SK-MEL-5 (cell line): ENCODE results near the gene CACNB4. TPM values are rescaled to one million over a fixed set of nuclear protein-coding genes. Genes with fewer than 3 reads are reported as not detected.

ENCODE experiments used
- DNase-seq: peaks from one replicate; pipeline ENCODE4 v3.0.0-alpha.2; 2016; ENCODE audit warnings: low read depth, low spot score
- in situ Hi-C: cut with HindIII; loops from 2 replicates; pipeline ENCODE4 v1.10.0; 2016; ENCODE audit warnings: low sequenced_read_pairs, high pct_unique_total_duplicates, low pct_unique_long_range_greater_than_20kb
- total RNA-seq: library from RNA; depleted of rRNA; stranded (reverse); fragments of >200 nt; shearing (Covaris generic); gene quantifications from 2 replicates; pipeline ENCODE4 v1.2.3, GENCODE V29; 2014

CACNB4 gene
- total RNA-seq, 1 experiment from 2014 or later = 0.29 TPM

- in situ Hi-C loops = no loop called here
- no peak for DNase-seq
Observed at GRCh38 chr2:152063325-152063924, 35.4 kb downstream of the CACNB4 start.

GRCh38 chr2:152062125-152063091 is 36.4 kb downstream of the CACNB4 start:
- DNase-seq = no peak
- in situ Hi-C loops = no loop called here

GRCh38 chr2:152061383-152061782 is 37.5 kb downstream of the CACNB4 start:
- in situ Hi-C loops = no loop called here
- DNase-seq = no peak

- no peak for DNase-seq
- in situ Hi-C loops = no loop called here
Observed at GRCh38 chr2:152058655-152059054, 40.2 kb downstream of the CACNB4 start.

GRCh38 chr2:152056418-152056817 is 42.4 kb downstream of the CACNB4 start:
- in situ Hi-C loops = no loop called here

GRCh38 chr2:152055366-152056108 is 43.3 kb downstream of the CACNB4 start:
- no peak for DNase-seq
- in situ Hi-C loops = no loop called here

More at GRCh38 chr2:152056418-152056817, 42.4 kb downstream of the CACNB4 start:
- no peak for DNase-seq

- no peak for DNase-seq
- in situ Hi-C loops = no loop called here
Observed at GRCh38 chr2:152054593-152054992, 44.3 kb downstream of the CACNB4 start.

GRCh38 chr2:152051436-152051835 is 47.4 kb downstream of the CACNB4 start:
- no peak for DNase-seq
- in situ Hi-C loops = no loop called here

GRCh38 chr2:152050915-152051314 is 47.9 kb downstream of the CACNB4 start:
- no peak for DNase-seq
- in situ Hi-C loops = no loop called here

- no peak for DNase-seq
- in situ Hi-C loops = no loop called here
Observed at GRCh38 chr2:152050341-152050740, 48.5 kb downstream of the CACNB4 start.

GRCh38 chr2:152049541-152049940 is 49.3 kb downstream of the CACNB4 start:
- in situ Hi-C loops = no loop called here
- DNase-seq = no peak

- DNase-seq = peak; percentile 47
- in situ Hi-C loops = no loop called here
Observed at GRCh38 chr2:152047824-152048471, 50.9 kb downstream of the CACNB4 start.

- in situ Hi-C loops = no loop called here
- DNase-seq = no peak
Observed at GRCh38 chr2:152046940-152047339, 51.9 kb downstream of the CACNB4 start.

- in situ Hi-C loops = no loop called here
- DNase-seq = no peak
Observed at GRCh38 chr2:152042636-152043615, 55.9 kb downstream of the CACNB4 start.

- in situ Hi-C loops = no loop called here
Observed at GRCh38 chr2:152038441-152038958, 60.3 kb downstream of the CACNB4 start.

GRCh38 chr2:152037743-152038435 is 61.0 kb downstream of the CACNB4 start:
- DNase-seq = no peak
- in situ Hi-C loops = no loop called here

More at GRCh38 chr2:152038441-152038958, 60.3 kb downstream of the CACNB4 start:
- no peak for DNase-seq
